AG20443 (cell line): ENCODE measurements around the gene CASP8AP2.
A peak's percentile ranks its signal among the peaks of the same experiment; 100 is the strongest.
"Not testable (repeated sequence)": the region's sequence is repeated elsewhere in the genome, so short reads cannot be mapped to it uniquely, and the experiment has no call there.

Experiments
- DNase-seq: peaks from one replicate; pipeline ENCODE4 v3.0.0; 2012; ENCODE audit warnings: low spot score, mixed read lengths

The CASP8AP2 gene

GRCh38 chr6:89819336-89820130 is 10.1 kb upstream of the CASP8AP2 start, which contains the start of gene MDN1:
TSS of gene MDN1 (minus strand) at chr6:89819794. CDS start at chr6:89819607, 187 bp downstream.
- peak; percentile 97 for DNase-seq

DNA sequence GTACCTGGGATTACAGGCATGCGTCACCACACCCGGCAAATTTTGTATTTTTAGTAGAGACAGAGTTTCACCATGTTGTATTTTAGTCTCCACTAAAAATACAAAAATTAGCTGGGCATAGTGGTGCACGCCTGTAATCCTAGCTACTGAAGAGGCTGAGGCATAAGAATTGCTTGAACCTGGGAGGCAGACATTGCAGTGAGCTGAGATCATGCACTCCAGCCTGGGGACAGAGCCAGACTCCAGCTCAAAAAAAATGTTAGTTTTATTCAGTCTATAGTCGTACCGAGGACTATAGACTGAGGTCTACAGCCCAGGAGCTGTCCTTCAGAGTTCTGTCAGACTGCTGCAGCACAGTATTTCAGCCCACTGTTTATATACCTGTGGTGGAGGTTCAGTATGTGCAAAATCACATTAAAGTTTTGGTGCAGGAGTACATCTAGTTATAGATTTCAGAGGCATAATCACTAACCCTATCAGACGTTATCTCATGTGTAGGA is 3.6 kb upstream of the CASP8AP2 start:
- DNase-seq = no peak

- not testable (repeated sequence) for DNase-seq
Observed at GRCh38 chr6:89828475-89828987, 1.1 kb upstream of the CASP8AP2 start.

DNA sequence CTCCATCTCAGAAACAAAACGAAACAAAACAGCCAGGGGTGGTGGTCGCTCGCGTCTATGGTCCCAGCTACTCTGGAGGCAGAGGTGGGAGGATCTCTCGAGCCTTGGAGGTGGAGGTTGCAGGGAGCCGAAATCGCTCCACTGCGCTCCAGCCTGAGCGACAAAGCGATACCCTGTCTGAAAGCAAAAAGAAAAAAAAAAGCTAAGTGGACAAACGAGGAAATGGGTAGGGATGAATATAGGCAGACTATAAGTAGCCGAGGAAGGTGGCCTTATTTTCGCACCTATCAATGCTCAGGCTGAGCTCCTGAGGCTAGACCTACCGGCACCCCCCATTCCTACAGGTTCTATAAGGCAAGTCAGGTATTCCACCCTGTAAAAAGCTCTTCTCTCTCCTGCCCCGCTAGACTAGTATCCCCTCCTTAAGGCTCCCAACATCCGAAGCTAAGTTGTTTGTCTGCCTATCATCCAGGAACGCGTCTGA is 650 bp upstream of the CASP8AP2 start:
- DNase-seq = no peak

- DNase-seq = no peak
Observed at GRCh38 chr6:89830170-89830809, 610 bp downstream of the CASP8AP2 start.

DNA sequence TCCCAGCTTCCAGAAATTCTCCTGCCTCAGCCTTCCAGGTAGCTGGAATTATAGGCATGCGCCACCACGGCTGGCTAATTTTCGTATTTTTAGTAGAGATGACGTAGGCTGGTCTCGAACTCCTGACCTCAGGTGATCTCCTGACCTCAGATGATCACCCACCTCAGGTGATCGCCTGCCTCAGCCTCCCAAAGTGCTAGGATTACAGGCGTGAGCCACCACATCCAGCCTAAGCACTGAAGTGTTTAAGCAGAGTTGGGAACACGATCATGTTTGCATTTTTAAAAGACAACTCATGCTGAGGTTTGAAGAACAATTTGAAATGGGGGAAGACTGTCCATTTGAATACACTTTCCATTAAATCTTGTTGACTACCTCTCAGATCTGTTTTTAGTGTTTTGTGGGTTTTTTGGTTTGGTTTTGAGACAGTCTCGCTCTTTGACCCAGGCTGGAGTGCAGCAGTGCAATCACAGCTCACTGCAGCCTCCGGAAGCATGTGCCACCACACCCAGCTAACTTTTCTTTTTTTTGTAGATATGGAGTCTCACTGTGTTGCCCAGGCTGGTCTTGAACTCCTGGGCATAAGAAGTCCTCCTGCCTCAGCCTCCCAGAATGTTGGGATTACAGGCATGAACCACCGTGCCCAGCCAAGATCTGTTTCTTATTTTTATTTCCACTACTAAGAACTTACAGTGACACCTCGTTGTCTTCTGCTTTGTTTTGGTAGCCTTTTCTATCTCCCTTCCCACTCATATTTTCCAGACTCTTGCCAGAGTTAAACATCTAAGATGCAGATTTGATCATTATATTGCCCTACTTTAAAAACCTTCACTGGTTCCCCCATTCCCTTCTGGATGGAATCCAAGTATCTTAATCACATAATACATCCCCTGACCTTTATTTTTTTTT is 5.5 kb downstream of the CASP8AP2 start:
- DNase-seq = no peak

GRCh38 chr6:89836639-89837222 is 7.1 kb downstream of the CASP8AP2 start:
- no peak for DNase-seq

- DNase-seq = no peak
Observed at GRCh38 chr6:89840538-89840937, 10.9 kb downstream of the CASP8AP2 start.

DNA sequence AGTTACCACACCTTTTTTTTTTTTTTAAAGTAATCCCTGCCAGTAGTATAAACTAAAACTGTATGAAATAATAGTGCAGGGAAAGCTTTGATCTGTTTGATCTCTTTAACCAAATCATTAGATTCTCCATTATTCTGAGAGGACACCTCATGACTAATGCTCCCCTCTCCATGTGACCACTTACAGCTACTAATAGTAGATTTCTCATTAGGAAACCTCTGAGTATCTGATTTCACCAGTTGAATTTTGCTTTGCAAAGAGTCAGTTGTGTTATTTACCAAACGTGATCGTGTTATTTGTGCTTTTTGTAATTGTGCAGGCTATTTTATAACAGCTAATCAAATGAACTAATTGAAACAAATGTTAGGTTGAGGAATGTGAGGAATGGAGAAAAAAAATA is 12.5 kb downstream of the CASP8AP2 start:
- DNase-seq = no peak

GRCh38 chr6:89843070-89843469 is 13.4 kb downstream of the CASP8AP2 start:
- DNase-seq = no peak

GRCh38 chr6:89847513-89847912 is 17.8 kb downstream of the CASP8AP2 start:
- not testable (repeated sequence) for DNase-seq

DNA sequence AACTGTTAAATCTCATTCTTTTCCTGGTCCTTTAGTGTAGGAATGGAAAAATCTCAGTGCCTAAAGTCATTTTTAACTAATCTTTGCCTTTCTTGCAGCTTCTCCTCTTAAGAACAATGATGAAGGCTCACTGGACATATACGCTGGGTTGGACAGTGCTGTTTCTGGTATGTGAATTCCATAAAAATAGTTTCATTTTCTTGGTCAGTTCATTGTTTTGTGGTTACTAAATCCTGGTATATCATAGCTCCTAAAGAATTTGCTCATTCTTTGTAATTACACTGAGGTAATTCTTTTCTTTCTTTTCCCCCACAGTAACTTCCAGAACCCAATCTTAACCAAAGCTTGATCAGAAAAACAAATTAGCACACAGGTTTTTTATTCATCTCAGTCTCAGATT is 23.4 kb downstream of the CASP8AP2 start:
- peak; percentile 43 for DNase-seq

GRCh38 chr6:89858041-89858440 is 28.4 kb downstream of the CASP8AP2 start:
- DNase-seq = no peak

- no peak for DNase-seq
Observed at GRCh38 chr6:89859744-89860143, 30.1 kb downstream of the CASP8AP2 start.

GRCh38 chr6:89862273-89862672 is 32.6 kb downstream of the CASP8AP2 start:
- DNase-seq = no peak

DNA sequence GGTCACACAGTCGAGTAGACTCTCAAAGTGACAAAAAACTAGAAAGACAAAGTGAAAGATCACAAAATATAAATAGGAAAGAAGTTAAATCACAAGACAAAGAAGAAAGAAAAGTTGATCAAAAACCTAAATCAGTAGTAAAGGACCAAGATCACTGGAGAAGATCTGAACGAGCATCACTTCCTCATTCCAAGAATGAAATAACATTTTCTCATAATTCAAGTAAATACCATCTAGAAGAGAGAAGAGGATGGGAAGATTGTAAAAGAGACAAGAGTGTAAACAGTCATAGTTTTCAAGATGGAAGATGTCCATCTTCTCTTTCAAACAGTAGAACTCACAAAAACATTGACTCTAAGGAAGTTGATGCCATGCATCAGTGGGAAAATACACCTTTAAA is 33.0 kb downstream of the CASP8AP2 start:
- no peak for DNase-seq

- DNase-seq = no peak
Observed at GRCh38 chr6:89866024-89866678, 36.5 kb downstream of the CASP8AP2 start.

DNA sequence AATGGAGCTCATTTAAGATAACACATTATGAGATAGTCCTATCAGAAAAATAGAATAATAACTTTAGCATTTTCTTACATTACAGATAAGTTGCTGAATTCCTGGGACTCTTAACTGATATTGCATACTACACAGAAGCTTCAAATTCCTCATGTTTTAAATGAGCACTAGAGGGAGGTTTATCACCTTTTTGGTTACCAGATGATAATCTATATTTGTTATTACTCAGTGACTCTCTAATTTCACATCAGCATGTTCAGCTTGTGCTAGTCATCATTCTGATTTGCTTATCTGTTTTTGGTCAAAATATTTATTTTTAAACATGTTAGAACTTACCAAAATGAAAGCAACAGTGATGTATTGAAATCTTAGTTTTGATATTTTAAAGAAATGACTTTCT is 44.0 kb downstream of the CASP8AP2 start:
- DNase-seq = no peak

GRCh38 chr6:89874438-89874837 is 44.8 kb downstream of the CASP8AP2 start:
- DNase-seq = no peak

- DNase-seq = no peak
Observed at GRCh38 chr6:89886378-89887120, 56.9 kb downstream of the CASP8AP2 start.
